ENCODE data around the gene MYBPH. TPM values are rescaled to one million over a fixed set of nuclear protein-coding genes. Genes with fewer than 3 reads are reported as not detected.

Gene MYBPH
- total RNA-seq, 5 donors from 2014 or later (not counting 1 experiment from before 2014, with no cell fraction given), result not detected

- Histone ChIP-seq H3K4me1 (ENCODE audit: control insufficient read depth in 1 of 2, extremely low read depth in 1 of 2, insufficient read depth in 2 of 2, low read length in 2 of 2) (no peaks in the 10 kb centered on the region), H3K9me3 (no peaks in the 10 kb centered on the region), H3K27ac (ENCODE audit: low read length) (no peak overlapping the region), H3K36me3 (ENCODE audit: control insufficient read depth in 2 of 2, extremely low read depth in 1 of 2, insufficient read depth in 1 of 2, low read length in 1 of 2) (no peaks in the 10 kb centered on the region), H3K4me3 (ENCODE audit: control insufficient read depth in 1 of 2, extremely low read depth in 1 of 2, low read length in 1 of 2) (no peak overlapping the region), H3K27me3 (replicated peaks in 1 of 2; ENCODE audit: control insufficient read depth in 2 of 2, extremely low read depth in 1 of 2, insufficient read depth in 2 of 2, low read length in 1 of 2) (peaks cover 0 to 43% of the 10 kb centered on the region in 2 experiments)
- no peak overlapping the region for H3K4me3 Mint-ChIP-seq
- H3K4me1 Mint-ChIP-seq, result no peaks in the 10 kb centered on the region
- CTCF ChIA-PET, result no interaction called here
- H3K27ac Mint-ChIP-seq, result no peak overlapping the region
- H3K9me3 Mint-ChIP-seq, result no peaks in the 10 kb centered on the region
- H3K36me3 Mint-ChIP-seq, result no peaks in the 10 kb centered on the region
- WGBS (ENCODE audit: insufficient coverage), result 78% methylated on average over 3 of the region's 10 CpGs
- H3K27me3 Mint-ChIP-seq, result peaks cover 0 to 19% of the 10 kb centered on the region in 2 donors
- POLR2A ChIA-PET, result no interaction called here
- no peak for DNase-seq
- ATAC-seq (replicated peaks in 1 of 4), result no peak
Measured at GRCh38 chr1:203152158-203153034, 23.2 kb downstream of the MYBPH start.

- H3K36me3 ChIP-seq (ENCODE audit: control insufficient read depth in 2 of 2, extremely low read depth in 1 of 2, insufficient read depth in 1 of 2, low read length in 1 of 2), result no peaks in the 10 kb centered on the region
- no peak overlapping the region for H3K27ac ChIP-seq (ENCODE audit: low read length)
- H3K27ac Mint-ChIP-seq, result no peak overlapping the region
- H3K4me1 ChIP-seq (ENCODE audit: control insufficient read depth in 1 of 2, extremely low read depth in 1 of 2, insufficient read depth in 2 of 2, low read length in 2 of 2), result no peaks in the 10 kb centered on the region
- DNase-seq, result no peak
- H3K9me3 ChIP-seq, result no peaks in the 10 kb centered on the region
- H3K9me3 Mint-ChIP-seq, result no peaks in the 10 kb centered on the region
- peaks cover 0 to 43% of the 10 kb centered on the region in 2 experiments for H3K27me3 ChIP-seq (replicated peaks in 1 of 2; ENCODE audit: control insufficient read depth in 2 of 2, extremely low read depth in 1 of 2, insufficient read depth in 2 of 2, low read length in 1 of 2)
- no peak overlapping the region for H3K4me3 Mint-ChIP-seq
- H3K4me1 Mint-ChIP-seq, result no peaks in the 10 kb centered on the region
- POLR2A ChIA-PET, result no interaction called here
- 53% methylated on average over 4 of the region's 9 CpGs for WGBS (ENCODE audit: insufficient coverage)
- H3K36me3 Mint-ChIP-seq, result no peaks in the 10 kb centered on the region
- no peak for ATAC-seq (replicated peaks in 1 of 4)
- peaks cover 0 to 19% of the 10 kb centered on the region in 2 donors for H3K27me3 Mint-ChIP-seq
- no peak overlapping the region for H3K4me3 ChIP-seq (ENCODE audit: control insufficient read depth in 1 of 2, extremely low read depth in 1 of 2, low read length in 1 of 2)
- CTCF ChIA-PET, result no interaction called here
Measured at GRCh38 chr1:203151362-203152157, 24.1 kb downstream of the MYBPH start.

DNA sequence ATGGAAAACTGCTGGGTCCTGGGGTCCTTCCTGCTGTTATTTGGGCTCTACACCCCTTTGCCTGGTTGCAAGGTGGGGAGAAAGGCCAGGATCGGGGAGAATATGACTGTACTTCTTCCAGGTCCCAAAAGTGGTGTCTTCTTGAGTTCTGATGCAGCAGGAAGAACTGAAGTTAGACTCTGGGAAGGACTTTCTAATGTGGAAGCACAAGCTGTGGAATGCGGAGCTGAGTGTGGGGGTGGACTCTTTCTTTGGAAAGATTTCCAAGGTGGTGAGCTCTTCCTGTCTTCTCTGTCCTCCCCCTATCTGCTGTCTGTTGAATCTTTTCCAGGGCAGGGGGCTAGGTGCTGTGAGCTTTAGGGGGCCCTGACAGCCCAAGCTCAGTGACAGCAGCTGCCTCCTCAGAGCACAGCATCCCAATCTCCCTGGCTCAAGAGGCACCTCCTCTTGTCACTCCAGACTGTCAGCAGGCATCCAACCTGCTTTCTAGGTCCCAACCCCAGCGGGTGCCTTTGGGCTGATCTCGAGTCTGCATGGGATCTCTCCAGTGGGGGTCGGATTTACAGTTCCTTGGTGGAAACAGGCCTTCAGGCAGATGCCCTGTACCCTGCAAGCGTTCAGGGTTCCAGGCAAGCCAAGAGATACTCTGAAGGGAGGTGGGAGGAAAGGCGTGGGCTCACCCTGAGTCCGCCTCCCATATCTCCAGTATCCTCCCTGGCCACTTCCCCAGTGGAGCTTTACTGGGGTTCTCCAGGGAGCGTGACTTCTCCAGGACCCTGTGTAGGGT is 24.9 kb downstream of the MYBPH start:
- H3K27ac ChIP-seq (ENCODE audit: low read length), result no peak overlapping the region
- no peaks in the 10 kb centered on the region for H3K9me3 ChIP-seq
- no peak for DNase-seq
- peaks cover 0 to 46% of the 10 kb centered on the region in 2 experiments for H3K27me3 ChIP-seq (replicated peaks in 1 of 2; ENCODE audit: control insufficient read depth in 2 of 2, extremely low read depth in 1 of 2, insufficient read depth in 2 of 2, low read length in 1 of 2)
- WGBS (ENCODE audit: insufficient coverage), result 91% methylated on average over 4 of the region's 9 CpGs
- no peak for ATAC-seq (replicated peaks in 1 of 4)
- ChIA-PET CTCF (no interaction called here), POLR2A (interaction anchor here in 1 of 2 donors (0.6 kb wide), 1 partner anchor 72 kb away, joined by 5 read pairs; no protein-coding TSS in a partner anchor)
- Mint-ChIP-seq H3K27ac (no peak overlapping the region), H3K4me3 (no peak overlapping the region), H3K9me3 (no peaks in the 10 kb centered on the region), H3K4me1 (no peaks in the 10 kb centered on the region), H3K27me3 (peaks cover 0 to 16% of the 10 kb centered on the region in 2 donors), H3K36me3 (no peaks in the 10 kb centered on the region)
- H3K36me3 ChIP-seq (ENCODE audit: control insufficient read depth in 2 of 2, extremely low read depth in 1 of 2, insufficient read depth in 1 of 2, low read length in 1 of 2), result no peaks in the 10 kb centered on the region
- no peak overlapping the region for H3K4me3 ChIP-seq (ENCODE audit: control insufficient read depth in 1 of 2, extremely low read depth in 1 of 2, low read length in 1 of 2)
- H3K4me1 ChIP-seq (ENCODE audit: control insufficient read depth in 1 of 2, extremely low read depth in 1 of 2, insufficient read depth in 2 of 2, low read length in 2 of 2), result no peaks in the 10 kb centered on the region

DNA sequence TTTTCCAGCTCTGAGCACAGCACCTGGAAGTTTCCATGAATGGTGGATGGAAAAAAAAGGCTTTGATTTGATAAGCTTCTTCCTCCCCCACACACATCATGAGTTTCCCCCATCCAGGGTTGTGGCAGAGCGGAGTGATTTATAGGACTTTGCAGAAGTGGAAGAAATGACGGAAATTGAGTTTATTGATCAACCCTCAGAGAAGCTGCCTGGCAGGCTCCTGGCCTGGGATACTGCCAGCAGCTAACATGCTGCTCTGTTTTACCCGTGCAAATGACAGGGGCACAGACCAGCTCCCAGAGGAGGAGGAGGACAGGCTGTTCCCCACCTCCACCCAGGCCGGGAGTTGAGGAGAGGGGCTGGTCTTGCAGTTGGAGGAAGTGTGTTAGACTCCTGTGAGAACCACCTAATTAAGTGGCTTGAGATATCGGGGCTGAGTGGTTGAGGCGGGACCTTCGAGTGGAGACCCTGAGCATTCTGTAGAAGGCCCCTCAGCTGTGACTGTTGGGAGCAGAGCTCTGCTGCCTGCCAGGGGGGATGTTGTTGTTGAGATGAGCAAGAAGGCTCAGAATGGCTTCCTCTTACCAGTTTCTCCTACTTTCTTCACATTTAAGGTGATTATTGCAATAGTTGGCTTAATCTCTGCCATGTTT is 26.3 kb downstream of the MYBPH start:
- Mint-ChIP-seq H3K4me3 (no peak overlapping the region), H3K4me1 (no peaks in the 10 kb centered on the region), H3K9me3 (no peaks in the 10 kb centered on the region), H3K36me3 (no peaks in the 10 kb centered on the region), H3K27ac (no peak overlapping the region), H3K27me3 (peaks cover 0 to 11% of the 10 kb centered on the region in 2 donors)
- Histone ChIP-seq H3K4me1 (ENCODE audit: control insufficient read depth in 1 of 2, extremely low read depth in 1 of 2, insufficient read depth in 2 of 2, low read length in 2 of 2) (no peaks in the 10 kb centered on the region), H3K4me3 (ENCODE audit: control insufficient read depth in 1 of 2, extremely low read depth in 1 of 2, low read length in 1 of 2) (no peak overlapping the region), H3K36me3 (ENCODE audit: control insufficient read depth in 2 of 2, extremely low read depth in 1 of 2, insufficient read depth in 1 of 2, low read length in 1 of 2) (no peaks in the 10 kb centered on the region), H3K27me3 (replicated peaks in 1 of 2; ENCODE audit: control insufficient read depth in 2 of 2, extremely low read depth in 1 of 2, insufficient read depth in 2 of 2, low read length in 1 of 2) (peaks cover 0 to 42% of the 10 kb centered on the region in 2 experiments), H3K9me3 (no peaks in the 10 kb centered on the region), H3K27ac (ENCODE audit: low read length) (no peak overlapping the region)
- DNase-seq (no peak), ATAC-seq (replicated peaks in 1 of 4) (no peak)
- 65% methylated on average over 3 of the region's 7 CpGs for WGBS (ENCODE audit: insufficient coverage)
- ChIA-PET CTCF (no interaction called here), POLR2A (no interaction called here)

- Mint-ChIP-seq H3K27me3 (peaks cover 0 to 11% of the 10 kb centered on the region in 2 donors), H3K4me1 (no peaks in the 10 kb centered on the region), H3K36me3 (peaks cover 2% of the 10 kb centered on the region), H3K4me3 (no peak overlapping the region), H3K9me3 (peaks cover 0 to 2% (median 0%) of the 10 kb centered on the region in 3 donors), H3K27ac (no peak overlapping the region)
- H3K4me1 ChIP-seq (ENCODE audit: control insufficient read depth in 1 of 2, extremely low read depth in 1 of 2, insufficient read depth in 2 of 2, low read length in 2 of 2), result no peaks in the 10 kb centered on the region
- ChIA-PET POLR2A (no interaction called here), CTCF (no interaction called here)
- H3K36me3 ChIP-seq (ENCODE audit: control insufficient read depth in 2 of 2, extremely low read depth in 1 of 2, insufficient read depth in 1 of 2, low read length in 1 of 2), result no peaks in the 10 kb centered on the region
- no peak overlapping the region for H3K4me3 ChIP-seq (ENCODE audit: control insufficient read depth in 1 of 2, extremely low read depth in 1 of 2, low read length in 1 of 2)
- H3K9me3 ChIP-seq, result no peaks in the 10 kb centered on the region
- no peak overlapping the region for H3K27ac ChIP-seq (ENCODE audit: low read length)
- H3K27me3 ChIP-seq (replicated peaks in 1 of 2; ENCODE audit: control insufficient read depth in 2 of 2, extremely low read depth in 1 of 2, insufficient read depth in 2 of 2, low read length in 1 of 2), result peaks cover 0 to 36% of the 10 kb centered on the region in 2 experiments
- WGBS (ENCODE audit: insufficient coverage), result 83% methylated on average over 12 of the region's 12 CpGs
- no peak for ATAC-seq (replicated peaks in 1 of 4)
- no peak for DNase-seq
Measured at GRCh38 chr1:203148579-203148978, 27.0 kb downstream of the MYBPH start.

DNA sequence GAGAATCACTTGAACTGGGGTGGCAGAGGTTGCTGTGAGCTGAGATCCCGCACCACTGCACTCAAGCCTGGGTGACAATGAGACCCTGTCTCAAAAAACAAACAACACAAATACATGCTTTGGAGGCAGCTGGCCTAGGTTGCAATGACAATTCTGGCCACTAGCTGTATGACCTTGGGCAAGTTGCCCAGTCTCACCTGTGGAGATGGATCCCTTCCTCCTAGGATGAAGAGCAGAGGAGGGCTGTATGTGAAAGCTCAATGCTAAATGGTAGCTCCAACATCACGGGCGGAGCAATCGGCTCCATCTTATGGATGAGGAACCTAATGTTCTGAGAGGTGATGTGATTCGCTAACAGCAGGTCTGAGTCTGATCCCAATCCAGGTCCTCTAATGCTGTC is 27.5 kb downstream of the MYBPH start:
- Histone ChIP-seq H3K9me3 (no peaks in the 10 kb centered on the region), H3K27me3 (replicated peaks in 1 of 2; ENCODE audit: control insufficient read depth in 2 of 2, extremely low read depth in 1 of 2, insufficient read depth in 2 of 2, low read length in 1 of 2) (peaks cover 0 to 32% of the 10 kb centered on the region in 2 experiments), H3K4me1 (ENCODE audit: control insufficient read depth in 1 of 2, extremely low read depth in 1 of 2, insufficient read depth in 2 of 2, low read length in 2 of 2) (no peaks in the 10 kb centered on the region), H3K4me3 (ENCODE audit: control insufficient read depth in 1 of 2, extremely low read depth in 1 of 2, low read length in 1 of 2) (no peak overlapping the region), H3K36me3 (ENCODE audit: control insufficient read depth in 2 of 2, extremely low read depth in 1 of 2, insufficient read depth in 1 of 2, low read length in 1 of 2) (no peaks in the 10 kb centered on the region), H3K27ac (ENCODE audit: low read length) (no peak overlapping the region)
- H3K36me3 Mint-ChIP-seq, result peaks cover 4% of the 10 kb centered on the region
- ChIA-PET POLR2A (no interaction called here), CTCF (interaction anchor here in 1 of 2 donors (0.6 kb wide), 1 partner anchor 689 kb away, joined by 3 read pairs; no protein-coding TSS in a partner anchor)
- H3K27me3 Mint-ChIP-seq, result peaks cover 0 to 10% of the 10 kb centered on the region in 2 donors
- H3K9me3 Mint-ChIP-seq, result peaks cover 0 to 4% (median 0%) of the 10 kb centered on the region in 3 donors
- DNase-seq (no peak), ATAC-seq (replicated peaks in 1 of 4) (no peak)
- WGBS (ENCODE audit: insufficient coverage), result 94% methylated on average over 4 of the region's 5 CpGs
- H3K27ac Mint-ChIP-seq, result no peak overlapping the region
- no peaks in the 10 kb centered on the region for H3K4me1 Mint-ChIP-seq
- H3K4me3 Mint-ChIP-seq, result no peak overlapping the region

Measured in T-cell (primary cell).